Neural progenitor cell (in vitro differentiated cells): ENCODE data around the gene LIPG. TPM values are rescaled to one million over a fixed set of nuclear protein-coding genes. Genes with fewer than 3 reads are reported as not detected.

Source experiments
- DNase-seq: peaks from one replicate; pipeline ENCODE4 v3.0.0-alpha.2; 2016; ENCODE audit warnings: low spot score
- H2AFZ ChIP-seq: fragments of 200-600 bp; sonication (generic); replicated peaks from 2 replicates; pipeline ENCODE4 v1.6.1; 2016; ENCODE audit warnings: antibody characterized with exemption
- H3F3A ChIP-seq: fragments of 200-600 bp; sonication (generic); 2 replicates; pipeline ENCODE4 v1.6.1; 2016; ENCODE audit warnings: antibody characterized with exemption, low read depth
- H3K27ac ChIP-seq: fragments of 200-600 bp; sonication (generic); 2 replicates; pipeline ENCODE4 v1.5.1; 2016; ENCODE audit warnings: mild to moderate bottlenecking
- H3K27me3 ChIP-seq: fragments of 200-600 bp; sonication (generic); 2 replicates; pipeline ENCODE4 v1.6.1; 2016; ENCODE audit warnings: mild to moderate bottlenecking, moderate library complexity
- H3K36me3 ChIP-seq: fragments of 200-600 bp; sonication (generic); 2 replicates; pipeline ENCODE4 v1.5.1; 2016
- H3K4me1 ChIP-seq: fragments of 200-600 bp; sonication (generic); 2 replicates; pipeline ENCODE4 v1.6.1; 2016; ENCODE audit warnings: mixed run types
- H3K4me2 ChIP-seq: fragments of 200-600 bp; sonication (generic); 2 replicates; pipeline ENCODE4 v1.6.1; 2016
- H3K4me3 ChIP-seq: fragments of 200-600 bp; sonication (generic); 2 replicates; pipeline ENCODE4 v1.5.1; 2016
- H3K79me2 ChIP-seq: fragments of 200-600 bp; sonication (generic); 2 replicates; pipeline ENCODE4 v1.6.1; 2016; ENCODE audit warnings: low read depth
- H3K9ac ChIP-seq: fragments of 200-600 bp; sonication (generic); 2 replicates; pipeline ENCODE4 v1.6.1; 2016
- H3K9me3 ChIP-seq: fragments of 200-600 bp; sonication (generic); 2 replicates; pipeline ENCODE4 v1.5.1; 2016; ENCODE audit warnings: low read depth
- H4K20me1 ChIP-seq: fragments of 200-600 bp; sonication (generic); 2 replicates; pipeline ENCODE4 v1.6.1; 2016; ENCODE audit warnings: low read depth
- H3K27ac Mint-ChIP-seq: 3 replicates; pipeline ENCODE4 v1.8.0; 2021; ENCODE audit warnings: mixed read lengths
- H3K27me3 Mint-ChIP-seq: 2 replicates; pipeline ENCODE4 v1.8.0; 2022; ENCODE audit warnings: low read depth, mild to moderate bottlenecking, inconsistent platforms, moderate library complexity, mixed read lengths; ENCODE audit not compliant: insufficient read depth
- H3K36me3 Mint-ChIP-seq: 3 replicates; pipeline ENCODE4 v1.8.0; 2021; ENCODE audit warnings: mixed read lengths
- H3K4me1 Mint-ChIP-seq: 3 replicates; pipeline ENCODE4 v1.8.0; 2021; ENCODE audit warnings: mixed read lengths
- H3K4me3 Mint-ChIP-seq: 3 replicates; pipeline ENCODE4 v1.8.0; 2021; ENCODE audit warnings: mild to moderate bottlenecking, moderate library complexity, mixed read lengths
- H3K9me3 Mint-ChIP-seq: 3 replicates; pipeline ENCODE4 v1.8.0; 2020; ENCODE audit warnings: mixed read lengths
- EZH2 ChIP-seq: fragments of 200-600 bp; sonication (generic); IDR thresholded peaks from 2 replicates; pipeline ENCODE4 v1.6.1; 2017; ENCODE audit warnings: antibody characterized with exemption, mild to moderate bottlenecking, moderate library complexity
- EZH2phosphoT487 ChIP-seq: fragments of 200-600 bp; sonication (generic); IDR thresholded peaks from 2 replicates; pipeline ENCODE4 v1.6.1; 2017; ENCODE audit warnings: antibody characterized with exemption
- total RNA-seq: library from RNA; depleted of rRNA; stranded (reverse); fragments of >200 nt; gene quantifications from 2 replicates; pipeline ENCODE4 v1.2.3, GENCODE V29; 2015; ENCODE audit warnings: low replicate concordance
- TF ChIP-seq, protein P1 (sequence below): fragments of 200-600 bp; sonication (generic); IDR thresholded peaks from 2 replicates; pipeline ENCODE4 v1.5.1; 2017; ENCODE audit warnings: antibody characterized with exemption, mild to moderate bottlenecking

The LIPG gene
- total RNA-seq, 1 donor from 2014 or later, result 3.7 TPM

DNA sequence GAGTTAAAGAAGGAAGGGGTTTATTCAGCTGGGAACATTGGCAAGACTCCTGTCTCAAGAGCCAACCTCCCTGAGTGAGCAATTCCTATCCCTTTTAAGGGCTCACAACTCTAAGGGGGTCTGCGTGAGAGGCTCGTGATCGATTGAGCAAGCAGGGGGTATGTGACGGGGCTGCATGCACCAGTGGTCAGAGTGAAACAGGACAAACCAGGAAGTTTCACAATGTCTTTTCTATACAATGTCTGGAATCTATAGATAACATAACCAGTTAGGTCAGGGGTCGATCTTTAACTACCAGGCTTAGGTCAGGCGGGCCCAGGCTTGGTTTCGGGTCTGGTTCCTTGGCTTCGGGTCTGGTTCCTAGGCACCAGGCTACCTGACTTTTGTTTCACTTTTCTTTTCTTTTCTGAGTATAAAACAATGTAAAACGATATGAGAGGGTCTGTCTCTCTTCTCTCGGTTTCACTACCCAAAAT, 30.1 kb upstream of the LIPG start:
- Histone ChIP-seq H3K27me3 (no peaks in the 10 kb centered on the region), H3K4me3 (no peak overlapping the region), H3K36me3 (no peaks in the 10 kb centered on the region), H3F3A (no peaks in the 10 kb centered on the region), H3K9me3 (peaks cover 5% of the 10 kb centered on the region), H3K27ac (no peak overlapping the region), H2AFZ (no peak overlapping the region), H3K79me2 (no peaks in the 10 kb centered on the region), H4K20me1 (no peaks in the 10 kb centered on the region), H3K4me1 (peaks cover 4% of the 10 kb centered on the region), H3K9ac (no peak overlapping the region), H3K4me2 (no peak overlapping the region)
- DNase-seq, result no peak
- Mint-ChIP-seq H3K36me3 (peaks cover 3% of the 10 kb centered on the region), H3K4me3 (no peak overlapping the region), H3K27ac (peak overlapping the region; percentile 42), H3K4me1 (peaks cover 15% of the 10 kb centered on the region), H3K9me3 (peaks cover 32% of the 10 kb centered on the region), H3K27me3 (peaks cover 4% of the 10 kb centered on the region)
- TF ChIP-seq, protein P1, sequence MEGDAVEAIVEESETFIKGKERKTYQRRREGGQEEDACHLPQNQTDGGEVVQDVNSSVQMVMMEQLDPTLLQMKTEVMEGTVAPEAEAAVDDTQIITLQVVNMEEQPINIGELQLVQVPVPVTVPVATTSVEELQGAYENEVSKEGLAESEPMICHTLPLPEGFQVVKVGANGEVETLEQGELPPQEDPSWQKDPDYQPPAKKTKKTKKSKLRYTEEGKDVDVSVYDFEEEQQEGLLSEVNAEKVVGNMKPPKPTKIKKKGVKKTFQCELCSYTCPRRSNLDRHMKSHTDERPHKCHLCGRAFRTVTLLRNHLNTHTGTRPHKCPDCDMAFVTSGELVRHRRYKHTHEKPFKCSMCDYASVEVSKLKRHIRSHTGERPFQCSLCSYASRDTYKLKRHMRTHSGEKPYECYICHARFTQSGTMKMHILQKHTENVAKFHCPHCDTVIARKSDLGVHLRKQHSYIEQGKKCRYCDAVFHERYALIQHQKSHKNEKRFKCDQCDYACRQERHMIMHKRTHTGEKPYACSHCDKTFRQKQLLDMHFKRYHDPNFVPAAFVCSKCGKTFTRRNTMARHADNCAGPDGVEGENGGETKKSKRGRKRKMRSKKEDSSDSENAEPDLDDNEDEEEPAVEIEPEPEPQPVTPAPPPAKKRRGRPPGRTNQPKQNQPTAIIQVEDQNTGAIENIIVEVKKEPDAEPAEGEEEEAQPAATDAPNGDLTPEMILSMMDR, result no peak
- TF ChIP-seq EZH2 (no peak), EZH2phosphoT487 (no peak)

DNA sequence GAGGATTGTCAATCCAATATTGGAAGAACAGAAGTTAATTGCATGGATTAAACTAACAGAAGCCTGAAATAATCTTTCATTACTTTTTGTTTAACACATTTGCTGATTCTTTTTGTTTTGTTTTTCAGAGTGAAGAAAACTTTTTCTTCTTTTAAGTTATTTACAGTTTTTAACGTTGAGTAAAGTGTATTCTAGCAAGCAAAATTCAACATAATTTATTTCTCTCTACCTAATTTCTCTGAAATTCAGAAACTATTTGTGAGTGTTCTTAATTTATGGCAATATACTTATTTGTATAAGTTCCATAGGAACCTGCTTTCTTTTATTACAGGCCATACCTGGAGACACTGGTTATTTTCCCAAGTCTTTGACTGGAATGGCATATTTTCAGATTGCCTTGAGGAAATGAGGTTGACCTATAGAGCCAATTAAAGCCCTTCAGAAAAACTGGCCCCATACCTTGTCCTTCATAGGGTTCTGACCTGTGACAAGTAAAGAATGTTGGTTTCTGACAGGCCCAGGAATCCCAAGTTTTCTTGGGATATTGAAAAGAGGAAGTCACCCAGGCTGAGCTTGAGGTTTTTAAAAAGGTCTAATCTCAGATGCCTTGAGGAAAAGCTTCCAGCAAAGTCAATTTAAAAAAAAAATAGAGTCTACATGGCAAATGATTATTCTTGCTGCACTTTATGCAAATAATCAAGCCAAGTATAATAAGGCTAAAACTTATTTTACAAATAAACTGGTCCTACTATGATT, 26.8 kb upstream of the LIPG start:
- peaks cover 6% of the 10 kb centered on the region for H3K27me3 Mint-ChIP-seq
- Histone ChIP-seq H3K4me2 (no peak overlapping the region), H3K4me1 (no peaks in the 10 kb centered on the region), H3K9me3 (peaks cover 5% of the 10 kb centered on the region), H4K20me1 (no peaks in the 10 kb centered on the region), H3F3A (no peaks in the 10 kb centered on the region), H3K27me3 (no peaks in the 10 kb centered on the region), H3K4me3 (no peak overlapping the region), H3K36me3 (no peaks in the 10 kb centered on the region), H3K9ac (no peak overlapping the region), H3K27ac (no peak overlapping the region), H2AFZ (no peak overlapping the region), H3K79me2 (no peaks in the 10 kb centered on the region)
- TF ChIP-seq EZH2, result no peak
- no peak for TF ChIP-seq EZH2phosphoT487
- TF ChIP-seq, protein P1, result no peak
- peaks cover 30% of the 10 kb centered on the region for H3K9me3 Mint-ChIP-seq
- DNase-seq, result no peak
- H3K36me3 Mint-ChIP-seq, result peaks cover 3% of the 10 kb centered on the region
- no peak overlapping the region for H3K4me3 Mint-ChIP-seq
- peaks cover 2% of the 10 kb centered on the region for H3K4me1 Mint-ChIP-seq
- H3K27ac Mint-ChIP-seq, result no peak overlapping the region

DNA sequence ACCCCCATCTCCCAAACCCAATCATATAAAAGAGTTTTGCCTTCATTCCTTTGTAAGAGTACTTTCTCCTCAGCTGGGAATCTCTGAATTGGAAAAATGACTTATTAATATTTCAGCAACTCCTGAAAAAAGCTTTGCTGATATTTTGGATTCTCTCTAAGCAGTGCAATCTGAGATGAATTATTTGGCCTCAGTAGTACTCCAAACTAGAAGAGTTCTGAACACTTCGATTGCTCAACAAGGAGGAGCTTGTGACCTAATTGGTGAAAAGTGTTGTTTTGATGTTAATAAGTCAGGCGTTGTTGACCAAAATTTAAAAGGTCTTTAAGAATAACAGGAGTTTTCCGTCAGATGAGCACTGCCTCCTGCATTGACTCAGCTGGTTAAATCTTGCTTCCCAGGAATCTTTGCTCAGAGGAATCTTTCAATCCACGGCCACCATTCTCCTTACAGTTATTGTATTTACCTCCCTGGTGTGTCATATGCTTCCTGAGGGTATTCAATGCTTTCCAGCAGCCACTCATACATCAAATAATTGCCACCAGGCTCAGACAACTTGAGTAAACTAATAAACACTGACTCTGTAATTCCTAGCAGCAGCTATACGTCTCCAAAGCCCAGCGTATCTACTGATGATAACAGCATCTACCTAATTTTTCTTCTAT, 24.5 kb upstream of the LIPG start:
- peak overlapping the region; percentile 40 for H2AFZ ChIP-seq

More for the DNA sequence above, 24.5 kb upstream of the LIPG start:
- no peak overlapping the region for H3K4me2 ChIP-seq
- H3K79me2 ChIP-seq, result no peaks in the 10 kb centered on the region
- H3K36me3 Mint-ChIP-seq, result peaks cover 2% of the 10 kb centered on the region
- H3K4me1 Mint-ChIP-seq, result no peaks in the 10 kb centered on the region
- H3K27ac Mint-ChIP-seq, result no peak overlapping the region
- TF ChIP-seq, protein P1, result no peak
- TF ChIP-seq EZH2phosphoT487, result no peak
- H3K4me1 ChIP-seq, result no peaks in the 10 kb centered on the region
- no peak overlapping the region for H3K4me3 ChIP-seq
- no peaks in the 10 kb centered on the region for H3K36me3 ChIP-seq
- no peaks in the 10 kb centered on the region for H3K27me3 ChIP-seq
- no peak overlapping the region for H3K9ac ChIP-seq
- H3K27ac ChIP-seq, result no peak overlapping the region
- H3K27me3 Mint-ChIP-seq, result peaks cover 4% of the 10 kb centered on the region
- H3K9me3 ChIP-seq, result peaks cover 5% of the 10 kb centered on the region
- no peaks in the 10 kb centered on the region for H4K20me1 ChIP-seq
- H3K9me3 Mint-ChIP-seq, result peaks cover 15% of the 10 kb centered on the region
- H3K4me3 Mint-ChIP-seq, result no peak overlapping the region
- no peaks in the 10 kb centered on the region for H3F3A ChIP-seq
- DNase-seq, result no peak
